H1 (cell line): ENCODE data around the gene LPP. TPM values are rescaled to one million over a fixed set of nuclear protein-coding genes. Genes with fewer than 3 reads are reported as not detected.

Experiments used
- ATF2 ChIP-seq: IDR thresholded peaks from 2 replicates; pipeline ENCODE4 v1.6.1; 2012; ENCODE audit warnings: low read length, inconsistent platforms
- CHD7 ChIP-seq: fragments of 300-600 bp; sonication (generic); IDR thresholded peaks from 2 replicates; pipeline ENCODE4 v1.7.1; 2012; ENCODE audit warnings: low read length, moderate library complexity, mild to moderate bottlenecking, inconsistent platforms; ENCODE audit not compliant: insufficient replicate concordance
- CTBP2 ChIP-seq: IDR thresholded peaks from 2 replicates; pipeline ENCODE4 v1.7.0; 2011; ENCODE audit warnings: borderline replicate concordance, mild to moderate bottlenecking, moderate library complexity, mixed read lengths, low read length; ENCODE audit not compliant: insufficient read depth, insufficient read length
- RNF2 ChIP-seq: fragments of 200-900, 300-1000 bp; sonication (generic); IDR thresholded peaks from 2 replicates; pipeline ENCODE4 v1.7.1; 2016; ENCODE audit warnings: borderline replicate concordance, low read depth, mild to moderate bottlenecking, antibody characterized with exemption, low read length; ENCODE audit not compliant: poor library complexity, severe bottlenecking; ENCODE audit errors: missing control alignments
- SRF ChIP-seq: IDR thresholded peaks from 2 replicates; pipeline ENCODE4 v1.6.1; 2011; ENCODE audit warnings: mild to moderate bottlenecking, low read depth, low read length, moderate library complexity
- USF2 ChIP-seq: IDR thresholded peaks from 2 replicates; pipeline ENCODE4 v1.6.1; 2011; ENCODE audit warnings: low read length, improper control_type of control experiment
- polyA plus RNA-seq, 7 experiments: library from polyadenylated mRNA; depleted of rRNA in 3 of 7; stranded (reverse) in 5 of 7; unstranded in 2 of 7; fragments of >200 nt in 5 of 7; fragments of 200-250 nt in 2 of 7; gene quantifications; 1 replicate in 5 of 7; 2 replicates in 1 of 7; 4 replicates in 1 of 7; pipeline versions ENCODE4 v1.2.1 to v1.2.3, GENCODE V29; 2011 to 2013; ENCODE audit warnings: missing spikeins in 2 of 7, mixed read lengths in 2 of 7
- total RNA-seq: library from RNA; stranded (reverse); fragmentation: NEBNext Ultra II Directional; extraction: Animal tissue kit (Norgen Biotek cat#: 25700); gene quantifications from 2 replicates; pipeline ENCODE4 v1.2.1, GENCODE V29; 2021

The LPP gene
- total and polyA plus RNA-seq, 2 of the 8 experiments (the other 6 are each of a cell fraction or from before 2014, with no cell fraction given), result 10.0 to 53.3 TPM

- TF ChIP-seq CHD7 (no peak), USF2 (no peak), ATF2 (no peak), RNF2 (no peak), CTBP2 (no peak), SRF (no peak)
Observed at GRCh38 chr3:188174317-188175044, 20.5 kb downstream of the LPP start (continued).
